Stimulated activated CD4-positive, alpha-beta T cell treated with anti-CD3 and anti-CD28 coated beads, Interleukin-4, amount 100 ng/mL, for 24 hours (primary cell): Measurements from ENCODE around the gene ERMAP.
A peak's percentile ranks its signal among the peaks of the same experiment; 100 is the strongest.
"Not testable (repeated sequence)": the region's sequence is repeated elsewhere in the genome, so short reads cannot be mapped to it uniquely, and the experiment has no call there.

Experiments used
- DNase-seq: peaks from one replicate; pipeline ENCODE4 v3.0.0-alpha.2; 2020

ERMAP gene

GRCh38 chr1:42846257-42847110 is 29.6 kb downstream of the ERMAP start, which contains the start of gene ZNF691:
TSS of gene ZNF691 (plus strand) at chr1:42846613. CDS start at chr1:42849659, 3,046 bp downstream.
- peak; percentile 92 for DNase-seq

- no peak for DNase-seq
These were observed 30.2 kb downstream of the ERMAP start for GRCh38 chr1:42847111-42847595.

- DNase-seq: no peak
These were observed 31.0 kb downstream of the ERMAP start for GRCh38 chr1:42847721-42848460.

- DNase-seq: no peak
These were observed 32.1 kb downstream of the ERMAP start for GRCh38 chr1:42848823-42849537.

GRCh38 chr1:42849944-42850343 is 33.0 kb downstream of the ERMAP start:
- DNase-seq: no peak

- DNase-seq: no peak
These were observed 34.5 kb downstream of the ERMAP start for GRCh38 chr1:42851420-42851819.

- DNase-seq: no peak
These were observed 35.2 kb downstream of the ERMAP start for GRCh38 chr1:42851960-42852607.

GRCh38 chr1:42852608-42852980 is 35.7 kb downstream of the ERMAP start:
- DNase-seq: no peak

GRCh38 chr1:42853116-42853884 is 36.4 kb downstream of the ERMAP start:
- no peak for DNase-seq

GRCh38 chr1:42856554-42856953 is 39.6 kb downstream of the ERMAP start:
- DNase-seq: not testable (repeated sequence)

GRCh38 chr1:42859366-42859765 is 42.4 kb downstream of the ERMAP start:
- not testable (repeated sequence) for DNase-seq

- no peak for DNase-seq
These were observed 43.6 kb downstream of the ERMAP start for GRCh38 chr1:42860339-42861013.

GRCh38 chr1:42861014-42861399 is 44.1 kb downstream of the ERMAP start:
- DNase-seq: no peak

- no peak for DNase-seq
These were observed 49.6 kb downstream of the ERMAP start for GRCh38 chr1:42866549-42866948.

- DNase-seq: not testable (repeated sequence)
These were observed 51.5 kb downstream of the ERMAP start for GRCh38 chr1:42868466-42868865.

GRCh38 chr1:42869254-42869653 is 52.3 kb downstream of the ERMAP start:
- not testable (repeated sequence) for DNase-seq

- not testable (repeated sequence) for DNase-seq
These were observed 52.8 kb downstream of the ERMAP start for GRCh38 chr1:42869751-42870150.

GRCh38 chr1:42873108-42873507 is 56.2 kb downstream of the ERMAP start:
- not testable (repeated sequence) for DNase-seq

GRCh38 chr1:42873670-42874069 is 56.7 kb downstream of the ERMAP start:
- DNase-seq: no peak

- DNase-seq: no peak
These were observed 59.1 kb downstream of the ERMAP start for GRCh38 chr1:42876009-42876408.

GRCh38 chr1:42877380-42877779 is 60.5 kb downstream of the ERMAP start:
- DNase-seq: no peak
